SK-N-SH (cell line): ENCODE measurements around the gene ESYT3. TPM values are rescaled to one million over a fixed set of nuclear protein-coding genes. Genes with fewer than 3 reads are reported as not detected.

ENCODE experiments used
- CTCF ChIA-PET: fragments of 300-600, 350-600 bp; formaldehyde crosslinking; extraction: SDS; loops from one replicate; lab custom pipeline; 2021; lab: Yijun Ruan, JAX
- POLR2A ChIA-PET: fragments of 350-600 bp; sonication (Branson Sonifier 250); formaldehyde crosslinking; extraction: SDS; loops from one replicate; lab custom pipeline; 2020; ENCODE audit warnings: antibody characterized with exemption, inconsistent platforms; lab: Yijun Ruan, JAX
- DNase-seq: peaks from one replicate; pipeline ENCODE4 v3.0.0; 2012
- H2AFZ ChIP-seq: fragments of 200-600 bp; sonication (generic); 2 replicates; pipeline ENCODE4 v1.8.1; 2016; ENCODE audit warnings: antibody characterized with exemption, mild to moderate bottlenecking, low read depth
- H3F3A ChIP-seq: fragments of 200-600 bp; sonication (generic); replicated peaks from 2 replicates; pipeline ENCODE3; 2016; ENCODE audit warnings: antibody characterized with exemption, mild to moderate bottlenecking; ENCODE audit not compliant: insufficient read depth
- H3K27ac ChIP-seq, 2 experiments: fragments of 200-500 bp in 1 of 2; fragments of 200-600 bp in 1 of 2; sonication (Bioruptor generic) in 1 of 2; sonication (generic), shearing (Covaris generic) in 1 of 2; 2 replicates each; pipeline versions ENCODE4 v1.5.1 to v1.6.1; 2014 to 2016; ENCODE audit warnings: low read depth in 2 of 2, inconsistent platforms in 1 of 2, low read length in 1 of 2, mild to moderate bottlenecking in 1 of 2, mixed read lengths in 1 of 2
- H3K27me3 ChIP-seq: fragments of 200-600 bp; sonication (generic), shearing (Covaris generic); 2 replicates; pipeline ENCODE4 v1.6.1; 2016; ENCODE audit warnings: mixed run types; ENCODE audit not compliant: insufficient read depth
- H3K36me3 ChIP-seq, 2 experiments: fragments of 200-500 bp in 1 of 2; fragments of 200-600 bp in 1 of 2; sonication (Bioruptor generic) in 1 of 2; sonication (generic) in 1 of 2; replicated peaks in 1 of 2; 2 replicates each; pipeline versions ENCODE3 to v1.5.1; 2014 to 2016; ENCODE audit warnings: low read length in 1 of 2, mild to moderate bottlenecking in 1 of 2; ENCODE audit not compliant: insufficient read depth in 2 of 2, control insufficient read depth in 1 of 2
- H3K4me1 ChIP-seq, 2 experiments: fragments of 200-500 bp in 1 of 2; fragments of 200-600 bp in 1 of 2; sonication (Bioruptor generic) in 1 of 2; sonication (generic), shearing (Covaris generic) in 1 of 2; 2 replicates each; pipeline versions ENCODE4 v1.5.1 to v1.6.1; 2014 to 2016; ENCODE audit warnings: low read depth in 1 of 2, low read length in 1 of 2, mixed run types in 1 of 2; ENCODE audit not compliant: insufficient read depth in 2 of 2, control insufficient read depth in 1 of 2
- H3K4me2 ChIP-seq: fragments of 200-600 bp; sonication (generic), shearing (Covaris generic); 2 replicates; pipeline ENCODE4 v1.6.1; 2017; ENCODE audit warnings: mixed run types
- H3K4me3 ChIP-seq, 2 experiments: fragments of 200-500 bp in 1 of 2; fragments of 200-600 bp in 1 of 2; sonication (Bioruptor generic) in 1 of 2; sonication (generic), shearing (Covaris generic) in 1 of 2; 2 replicates each; pipeline versions ENCODE4 v1.5.1 to v1.8.1; 2014 to 2016; ENCODE audit warnings: low read depth in 2 of 2, inconsistent platforms in 1 of 2, low read length in 1 of 2, mild to moderate bottlenecking in 1 of 2, mixed read lengths in 1 of 2, moderate library complexity in 1 of 2
- H3K79me2 ChIP-seq: fragments of 200-600 bp; sonication (generic); 2 replicates; pipeline ENCODE4 v1.8.1; 2017; ENCODE audit warnings: mild to moderate bottlenecking; ENCODE audit not compliant: insufficient read depth
- H3K9ac ChIP-seq: fragments of 200-600 bp; sonication (generic); 2 replicates; pipeline ENCODE4 v1.6.1; 2017; ENCODE audit warnings: mixed run types
- H3K9me2 ChIP-seq: fragments of 200-600 bp; sonication (generic); 2 replicates; pipeline ENCODE4 v1.6.1; 2017; ENCODE audit warnings: mixed run types
- H3K9me3 ChIP-seq: fragments of 200-600 bp; sonication (generic); 2 replicates; pipeline ENCODE4 v1.6.1; 2017; ENCODE audit warnings: mixed run types, mild to moderate bottlenecking, moderate library complexity
- H4K20me1 ChIP-seq: fragments of 200-600 bp; sonication (generic); 2 replicates; pipeline ENCODE4 v1.6.1; 2017; ENCODE audit warnings: mild to moderate bottlenecking, mixed run types; ENCODE audit not compliant: insufficient read depth
- CHD2 ChIP-seq: fragments of 150-350 bp; IDR thresholded peaks from 2 replicates; pipeline ENCODE4 v1.6.1; 2018; ENCODE audit warnings: low read length; ENCODE audit not compliant: partially characterized antibody
- CTCF ChIP-seq: fragments of 200-600 bp; sonication (generic); IDR thresholded peaks from 2 replicates; pipeline ENCODE4 v1.6.1; 2017; ENCODE audit warnings: antibody characterized with exemption, mild to moderate bottlenecking, moderate library complexity
- FOSL2 ChIP-seq: IDR thresholded peaks from 2 replicates; pipeline ENCODE4 v1.4.0; 2012; ENCODE audit warnings: low read depth, mild to moderate bottlenecking, moderate library complexity, borderline replicate concordance
- FOXJ3 ChIP-seq: sonication (generic); formaldehyde crosslinking; IDR thresholded peaks from 2 replicates; pipeline ENCODE4 v1.5.1; 2020; ENCODE audit warnings: mild to moderate bottlenecking, missing genetic modification reagents
- GABPA ChIP-seq: IDR thresholded peaks from 2 replicates; pipeline ENCODE4 v1.4.0; 2012; ENCODE audit warnings: low read depth, mild to moderate bottlenecking
- IRF3 ChIP-seq: fragments of 150-350 bp; IDR thresholded peaks from 2 replicates; pipeline ENCODE4 v1.6.1; 2016; ENCODE audit warnings: mild to moderate bottlenecking, low read depth, low read length
- JUND ChIP-seq: IDR thresholded peaks from 2 replicates; pipeline ENCODE4 v1.4.0; 2012
- MAX ChIP-seq: IDR thresholded peaks from 2 replicates; pipeline ENCODE4 v1.4.0; 2012; ENCODE audit warnings: low read depth
- MXI1 ChIP-seq: IDR thresholded peaks from 2 replicates; pipeline ENCODE4 v1.6.1; 2012; ENCODE audit warnings: mild to moderate bottlenecking, low read depth, low read length, improper control_type of control experiment
- NRF1 ChIP-seq: IDR thresholded peaks from 2 replicates; pipeline ENCODE4 v1.6.1; 2012; ENCODE audit warnings: low read depth, mild to moderate bottlenecking, low read length
- RAD21 ChIP-seq: IDR thresholded peaks from 2 replicates; pipeline ENCODE4 v1.6.1; 2012; ENCODE audit warnings: mild to moderate bottlenecking, low read length
- RCOR1 ChIP-seq: fragments of 150-350 bp; IDR thresholded peaks from 2 replicates; pipeline ENCODE4 v1.6.1; 2017; ENCODE audit warnings: antibody characterized with exemption, low read length
- REST ChIP-seq: IDR thresholded peaks from 2 replicates; pipeline ENCODE4 v1.6.1; 2012; ENCODE audit warnings: mild to moderate bottlenecking, low read depth, low read length, moderate library complexity
- RXRA ChIP-seq: IDR thresholded peaks from 2 replicates; pipeline ENCODE4 v1.4.0; 2012; ENCODE audit warnings: low read depth, mild to moderate bottlenecking, borderline replicate concordance
- SMC3 ChIP-seq: IDR thresholded peaks from 2 replicates; pipeline ENCODE4 v1.6.1; 2012; ENCODE audit warnings: low read depth, low read length, improper control_type of control experiment
- TEAD4 ChIP-seq: IDR thresholded peaks from 2 replicates; pipeline ENCODE4 v1.4.0; 2012; ENCODE audit warnings: mild to moderate bottlenecking, borderline replicate concordance; ENCODE audit not compliant: insufficient read depth
- USF1 ChIP-seq: IDR thresholded peaks from 2 replicates; pipeline ENCODE4 v1.4.0; 2012; ENCODE audit warnings: low read depth, borderline replicate concordance
- USF2 ChIP-seq: fragments of 150-350 bp; IDR thresholded peaks from 2 replicates; pipeline ENCODE4 v1.6.1; 2017; ENCODE audit warnings: antibody characterized with exemption, low read length, low read depth, borderline replicate concordance
- YY1 ChIP-seq: IDR thresholded peaks from 2 replicates; pipeline ENCODE4 v1.4.0; 2012; ENCODE audit warnings: low read depth, mild to moderate bottlenecking
- WGBS: methylation state at CpG from one replicate; pipeline ENCODE4 v1.1.6; 2017; ENCODE audit warnings: low lambda C conversion rate; 5-methylcytosine and 5-hydroxymethylcytosine counted together
- polyA plus RNA-seq, 3 experiments: library from polyadenylated mRNA; depleted of rRNA; stranded (reverse); fragments of >200 nt; gene quantifications; 2 replicates each; pipeline ENCODE4 v1.2.3, GENCODE V29; 2012

The ESYT3 gene
- polyA plus RNA-seq, 1 of the 3 experiments (the other 2 are of a cell fraction): 0.33 TPM

- no peaks in the 10 kb centered on the region for H3K36me3 ChIP-seq
- 58% methylated on average over 9 of the region's 11 CpGs for WGBS
- ChIA-PET POLR2A (no interaction called here), CTCF (interaction anchor here (0.8 to 1.8 kb wide), 4 partner anchors 21 to 476 kb away, joined by 3 to 11 read pairs (median 3); no protein-coding TSS in a partner anchor)
- peaks cover 7% of the 10 kb centered on the region; the same call in 1 of the 2 replicates for H3K27me3 ChIP-seq
- no peaks in the 10 kb centered on the region for H3K9me2 ChIP-seq
- DNase-seq: no peak
- H3K79me2 ChIP-seq: no peaks in the 10 kb centered on the region
- no peak overlapping the region for H3K9ac ChIP-seq
- TF ChIP-seq GABPA (no peak), FOSL2 (no peak), USF1 (no peak), YY1 (no peak), NRF1 (no peak), RAD21 (no peak), MAX (no peak), REST (no peak), JUND (no peak), CTCF (no peak), FOXJ3 (CRISPR knock-in tag) (no peak), RCOR1 (no peak), RXRA (no peak), SMC3 (no peak), USF2 (no peak), MXI1 (no peak), CHD2 (no peak), IRF3 (no peak), TEAD4 (no peak)
- no peak overlapping the region for H2AFZ ChIP-seq
- peaks cover 10 to 22% of the 10 kb centered on the region in 2 experiments for H3K4me1 ChIP-seq
- H3K27ac ChIP-seq: no peak overlapping the region
- no peaks in the 10 kb centered on the region for H3K9me3 ChIP-seq
- no peak overlapping the region for H3K4me3 ChIP-seq
- peaks cover 11% of the 10 kb centered on the region for H3F3A ChIP-seq
- H3K4me2 ChIP-seq: no peak overlapping the region
- no peaks in the 10 kb centered on the region for H4K20me1 ChIP-seq
Measured at GRCh38 chr3:138438896-138439295, 4.5 kb downstream of the ESYT3 start.
